OCI-LY3 (cell line): ENCODE data around the gene PARP1.

Source experiments
- CTCF ChIP-seq: fragments of 200-600, 300-600 bp; sonication (generic); IDR thresholded peaks from 2 replicates; pipeline ENCODE4 v1.5.1; 2014; ENCODE audit warnings: antibody characterized with exemption, low read length, low read depth
- EZH2phosphoT487 ChIP-seq: fragments of 200-600 bp; shearing (Covaris generic); IDR thresholded peaks from 2 replicates; pipeline ENCODE4 v1.6.1; 2018; ENCODE audit warnings: antibody characterized with exemption, mixed run types, low read depth

- no peak for TF ChIP-seq CTCF
- no peak for TF ChIP-seq EZH2phosphoT487
Observed at GRCh38 chr1:226397955-226398636, 9.8 kb downstream of the PARP1 start.
